GM12891 (cell line): ENCODE measurements around the gene ERFL.

ENCODE experiments used
- PAX5 ChIP-seq: IDR thresholded peaks from 2 replicates; pipeline ENCODE4 v1.6.1; 2011; ENCODE audit warnings: low read length, moderate library complexity, mild to moderate bottlenecking; ENCODE audit not compliant: insufficient read depth, severe bottlenecking
- POLR2A ChIP-seq: IDR thresholded peaks from 2 replicates; pipeline ENCODE4 v1.6.1; 2011; ENCODE audit warnings: low read depth, low read length, control low read depth
- POLR2AphosphoS5 ChIP-seq: IDR thresholded peaks from 2 replicates; pipeline ENCODE4 v1.6.1; 2011; ENCODE audit warnings: low read depth, low read length, control low read depth
- POU2F2 ChIP-seq: IDR thresholded peaks from 2 replicates; pipeline ENCODE4 v1.6.1; 2011; ENCODE audit warnings: low read depth, mild to moderate bottlenecking, control low read depth, low read length, moderate library complexity
- TAF1 ChIP-seq: IDR thresholded peaks from 2 replicates; pipeline ENCODE4 v1.6.1; 2011; ENCODE audit warnings: low read depth, low read length, control low read depth

- TF ChIP-seq POLR2A (no peak), POLR2AphosphoS5 (no peak), PAX5 (no peak), TAF1 (no peak), POU2F2 (no peak)
Observed at GRCh38 chr19:41920882-41921576, 7.2 kb downstream of the ERFL start.
